Stomach (tissue), 4 donors: ENCODE data around the gene ARL16.

Experiments
- CTCF ChIP-seq, 7 experiments: fragments of 450-650 bp in 4 of 7; fragments of 200-600 bp in 3 of 7; sonication (generic) in 3 of 7; IDR thresholded peaks; one replicate each; pipeline ENCODE4 v1.5.1; 2016 to 2019; ENCODE audit warnings: antibody characterized with exemption in 7 of 7, control low read depth in 2 of 7, mild to moderate bottlenecking in 1 of 7
- POLR2A ChIP-seq, 4 donors: fragments of 450-650 bp; IDR thresholded peaks; one replicate each; pipeline ENCODE4 v1.6.1; 2016; ENCODE audit warnings: antibody characterized with exemption in 4 of 4, control low read depth in 2 of 4, mild to moderate bottlenecking in 1 of 4, moderate library complexity in 1 of 4
- POLR2AphosphoS5 ChIP-seq, 3 donors: sonication (generic); formaldehyde crosslinking; IDR thresholded peaks; one replicate each; pipeline ENCODE4 v1.6.1; 2016; ENCODE audit warnings: antibody characterized with exemption in 3 of 3

DNA sequence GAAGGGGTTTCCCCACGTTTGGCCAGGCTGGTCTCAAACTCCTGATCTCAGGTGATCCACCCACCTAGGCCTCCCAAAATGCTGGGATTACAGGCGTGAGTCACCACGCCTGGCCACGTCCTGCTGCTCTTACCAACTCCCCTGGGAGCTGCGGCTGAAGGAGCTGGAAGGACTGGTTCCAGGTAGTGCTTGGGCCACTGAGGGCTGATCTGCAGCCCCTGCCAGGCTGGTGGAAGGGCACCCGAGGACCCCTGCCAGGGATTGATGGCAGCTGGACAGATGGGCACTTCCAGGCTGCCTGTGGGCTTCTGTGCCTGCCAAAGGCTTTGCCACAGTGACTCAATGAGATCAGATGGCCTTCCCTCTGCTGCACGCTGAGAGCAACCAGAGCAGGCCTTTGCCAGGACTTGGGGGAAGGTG, 19.5 kb downstream of the ARL16 start:
- TF ChIP-seq CTCF (IDR thresholded peaks at IDR 0.05) (no peak), POLR2AphosphoS5 (IDR thresholded peaks at IDR 0.05) (no peak), POLR2A (IDR thresholded peaks at IDR 0.05) (no peak)
